ENCODE measurements around the gene LSM10.
A peak's percentile ranks its signal among the peaks of the same experiment; 100 is the strongest.

The LSM10 gene

DNA sequence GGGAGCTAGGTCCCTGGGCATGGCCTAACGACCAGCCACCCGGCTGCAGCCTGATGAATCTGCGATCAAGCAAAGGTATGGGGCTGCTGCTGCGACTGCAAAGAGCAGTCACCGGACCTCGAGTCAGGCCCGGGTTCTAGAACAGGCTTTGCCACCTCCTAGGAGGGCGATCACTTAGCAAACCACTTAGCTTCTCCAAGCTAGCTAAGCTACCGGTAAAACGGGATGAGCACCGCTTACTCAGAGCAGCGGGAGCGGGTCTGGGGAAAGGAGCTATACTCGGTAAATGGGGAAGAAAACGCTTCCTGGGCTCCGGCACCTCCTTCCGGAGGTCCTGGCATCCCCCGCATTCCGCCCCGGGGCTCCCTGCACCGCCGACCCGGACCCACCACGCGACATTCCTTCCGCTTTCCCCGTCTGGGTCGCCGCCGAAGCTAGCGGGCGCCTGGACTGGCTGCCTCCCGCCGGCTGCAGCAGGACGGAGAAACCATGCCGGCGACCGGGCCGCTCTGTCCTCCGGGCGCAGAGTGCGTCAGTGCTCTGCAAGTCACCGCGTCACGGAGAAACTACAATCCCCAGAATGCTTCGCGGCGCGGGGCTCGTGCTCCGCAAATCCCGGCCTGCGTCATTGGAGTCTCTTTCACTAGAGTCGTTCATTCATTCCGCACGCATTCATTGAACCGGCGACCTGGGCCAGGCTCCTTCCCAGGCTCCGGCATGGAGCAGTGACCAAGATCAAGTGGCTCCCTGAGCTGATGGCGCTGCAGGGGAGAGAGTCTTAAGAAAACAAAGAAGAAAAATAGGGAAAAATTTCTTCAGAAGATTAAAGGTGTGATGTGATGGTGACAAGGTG is at the start of gene LSM10:
Gene LSM10, minus strand, starts transcription at position 531 of the 853 bp plus-strand sequence. CDS start 3,779 bp downstream, outside the sequence.
- DNase-seq (ENCODE audit: low read depth): peak; percentile 92
- H3K4me3 ChIP-seq (ENCODE audit: control insufficient read depth, low read depth, low read length): peak within 1 kb of the TSS; percentile 95

GRCh38 chr1:36447450-36447849 is 49.7 kb upstream of the LSM10 start:
- no peak overlapping the region for H3K4me3 ChIP-seq (ENCODE audit: control insufficient read depth, low read depth, low read length)
- TF ChIP-seq, protein P1, sequence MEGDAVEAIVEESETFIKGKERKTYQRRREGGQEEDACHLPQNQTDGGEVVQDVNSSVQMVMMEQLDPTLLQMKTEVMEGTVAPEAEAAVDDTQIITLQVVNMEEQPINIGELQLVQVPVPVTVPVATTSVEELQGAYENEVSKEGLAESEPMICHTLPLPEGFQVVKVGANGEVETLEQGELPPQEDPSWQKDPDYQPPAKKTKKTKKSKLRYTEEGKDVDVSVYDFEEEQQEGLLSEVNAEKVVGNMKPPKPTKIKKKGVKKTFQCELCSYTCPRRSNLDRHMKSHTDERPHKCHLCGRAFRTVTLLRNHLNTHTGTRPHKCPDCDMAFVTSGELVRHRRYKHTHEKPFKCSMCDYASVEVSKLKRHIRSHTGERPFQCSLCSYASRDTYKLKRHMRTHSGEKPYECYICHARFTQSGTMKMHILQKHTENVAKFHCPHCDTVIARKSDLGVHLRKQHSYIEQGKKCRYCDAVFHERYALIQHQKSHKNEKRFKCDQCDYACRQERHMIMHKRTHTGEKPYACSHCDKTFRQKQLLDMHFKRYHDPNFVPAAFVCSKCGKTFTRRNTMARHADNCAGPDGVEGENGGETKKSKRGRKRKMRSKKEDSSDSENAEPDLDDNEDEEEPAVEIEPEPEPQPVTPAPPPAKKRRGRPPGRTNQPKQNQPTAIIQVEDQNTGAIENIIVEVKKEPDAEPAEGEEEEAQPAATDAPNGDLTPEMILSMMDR (conservative IDR thresholded peaks at IDR 0.05; ENCODE audit: control insufficient read depth, insufficient read depth, low read depth, low read length): no peak
- no peak for DNase-seq (ENCODE audit: low read depth)

More for the DNA sequence above, at the start of gene LSM10:
- TF ChIP-seq, protein P1 (conservative IDR thresholded peaks at IDR 0.05; ENCODE audit: control insufficient read depth, insufficient read depth, low read depth, low read length): no peak

DNA sequence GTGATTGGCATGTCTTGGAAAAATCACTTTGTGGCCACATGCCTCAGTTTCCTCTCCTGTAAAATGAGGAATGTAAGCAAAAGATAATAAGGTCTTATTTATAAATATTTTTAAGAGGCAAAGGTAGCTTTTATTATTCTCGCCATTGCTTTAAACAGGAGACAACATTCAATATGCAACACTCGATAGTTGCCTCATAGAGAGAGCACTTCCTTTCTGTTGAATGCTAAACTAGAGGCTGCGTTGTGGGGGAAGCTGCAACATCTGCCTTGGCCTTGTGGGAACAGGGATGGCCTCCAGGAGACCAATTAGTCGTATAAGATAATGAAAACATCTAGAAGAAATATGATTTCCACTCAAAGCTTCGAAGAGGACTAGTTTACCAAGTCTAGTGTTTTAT is 49.0 kb upstream of the LSM10 start:
- DNase-seq (ENCODE audit: low read depth): no peak
- TF ChIP-seq, protein P1 (conservative IDR thresholded peaks at IDR 0.05; ENCODE audit: control insufficient read depth, insufficient read depth, low read depth, low read length): no peak
- no peak overlapping the region for H3K4me3 ChIP-seq (ENCODE audit: control insufficient read depth, low read depth, low read length)

DNA sequence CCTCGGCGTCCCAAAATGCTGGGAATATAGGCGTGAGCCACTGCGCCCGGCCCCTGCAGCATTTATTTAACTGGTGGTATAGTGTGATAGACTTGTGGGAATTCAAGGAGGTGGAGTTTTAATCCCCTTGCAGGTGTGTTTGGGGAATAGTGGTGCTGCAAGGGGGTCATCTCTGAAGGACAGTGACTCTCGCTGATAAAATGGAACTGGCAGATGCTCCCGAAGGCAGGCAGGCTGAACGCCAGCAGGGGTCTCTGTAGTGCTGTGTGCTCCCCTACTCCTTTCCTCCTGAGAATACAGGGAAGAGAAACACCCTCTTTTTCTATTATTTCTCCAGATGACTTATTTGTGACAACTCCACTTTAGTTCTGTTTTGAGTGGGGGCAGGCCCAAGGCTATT is 48.6 kb upstream of the LSM10 start:
- TF ChIP-seq, protein P1 (conservative IDR thresholded peaks at IDR 0.05; ENCODE audit: control insufficient read depth, insufficient read depth, low read depth, low read length): peak; percentile 2
- DNase-seq (ENCODE audit: low read depth): no peak
- H3K4me3 ChIP-seq (ENCODE audit: control insufficient read depth, low read depth, low read length): no peak overlapping the region

- DNase-seq (ENCODE audit: low read depth): no peak
- H3K4me3 ChIP-seq (ENCODE audit: control insufficient read depth, low read depth, low read length): no peak overlapping the region
- TF ChIP-seq, protein P1 (conservative IDR thresholded peaks at IDR 0.05; ENCODE audit: control insufficient read depth, insufficient read depth, low read depth, low read length): no peak
These were observed 45.6 kb upstream of the LSM10 start for GRCh38 chr1:36443297-36443696.

DNA sequence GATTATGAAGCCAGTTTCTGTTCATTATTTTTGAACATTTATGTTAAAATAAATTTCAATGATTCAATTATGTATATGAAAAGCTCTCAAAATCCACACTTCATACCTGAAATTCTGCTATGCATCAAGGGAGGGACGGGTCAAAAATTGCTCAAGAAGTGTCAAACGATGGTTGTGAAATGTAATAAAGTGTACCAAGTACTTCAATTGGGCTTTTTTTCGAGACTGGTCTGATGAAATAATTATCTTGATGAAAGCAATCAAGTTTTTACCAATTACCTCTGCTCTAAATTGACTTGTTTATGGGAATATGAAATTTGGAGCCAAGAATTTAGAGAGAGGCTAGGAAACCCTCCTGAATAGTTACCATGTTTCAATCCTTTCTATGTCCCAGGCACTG is 44.6 kb upstream of the LSM10 start:
- TF ChIP-seq, protein P1 (conservative IDR thresholded peaks at IDR 0.05; ENCODE audit: control insufficient read depth, insufficient read depth, low read depth, low read length): no peak
- DNase-seq (ENCODE audit: low read depth): no peak
- no peak overlapping the region for H3K4me3 ChIP-seq (ENCODE audit: control insufficient read depth, low read depth, low read length)
